ENCODE measurements around the gene DLK2.

- no peak for TF ChIP-seq CTCF (IDR thresholded peaks at IDR 0.05)
- TF ChIP-seq POLR2AphosphoS5 (IDR thresholded peaks at IDR 0.05) = no peak
- no peak for TF ChIP-seq POLR2A (IDR thresholded peaks at IDR 0.05)
Observed at GRCh38 chr6:43468240-43468639, 12.9 kb upstream of the DLK2 start.
